ENCODE data around the gene PDE4B.

PDE4B gene

DNA sequence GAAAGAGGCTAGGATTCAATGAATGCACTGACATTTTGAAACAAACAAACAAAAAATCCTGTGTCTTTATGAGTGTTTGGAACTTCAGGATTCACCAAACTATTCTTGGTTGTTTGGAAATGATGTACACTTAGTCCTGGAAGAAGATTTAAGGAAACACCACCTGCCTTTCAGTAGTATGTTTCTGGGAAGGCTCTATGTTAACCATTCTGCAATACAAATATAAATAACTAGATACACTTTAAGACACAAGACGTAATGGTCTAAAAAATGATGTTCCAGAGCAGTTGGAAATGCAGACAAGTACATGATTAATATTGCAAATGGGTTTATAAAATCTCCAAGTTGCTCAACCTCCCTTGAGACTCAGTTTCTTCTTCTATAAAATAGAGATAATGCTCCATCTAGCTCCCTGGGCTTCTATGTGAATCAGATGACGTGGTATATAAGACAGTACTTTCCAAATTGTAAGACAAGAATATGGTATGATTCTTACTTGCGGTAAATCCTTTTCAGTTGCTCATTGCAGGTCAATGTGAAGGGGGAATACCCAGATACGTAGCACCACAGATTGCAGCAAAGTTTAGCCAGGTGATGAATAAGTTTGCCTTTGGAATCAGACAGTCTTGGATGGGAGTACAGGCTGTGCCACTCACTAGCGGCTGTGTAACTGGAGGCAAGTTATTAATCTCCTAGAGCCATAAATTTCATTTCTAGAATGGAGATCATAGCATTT, 516.5 kb downstream of the PDE4B start:
- TF ChIP-seq, protein P1, sequence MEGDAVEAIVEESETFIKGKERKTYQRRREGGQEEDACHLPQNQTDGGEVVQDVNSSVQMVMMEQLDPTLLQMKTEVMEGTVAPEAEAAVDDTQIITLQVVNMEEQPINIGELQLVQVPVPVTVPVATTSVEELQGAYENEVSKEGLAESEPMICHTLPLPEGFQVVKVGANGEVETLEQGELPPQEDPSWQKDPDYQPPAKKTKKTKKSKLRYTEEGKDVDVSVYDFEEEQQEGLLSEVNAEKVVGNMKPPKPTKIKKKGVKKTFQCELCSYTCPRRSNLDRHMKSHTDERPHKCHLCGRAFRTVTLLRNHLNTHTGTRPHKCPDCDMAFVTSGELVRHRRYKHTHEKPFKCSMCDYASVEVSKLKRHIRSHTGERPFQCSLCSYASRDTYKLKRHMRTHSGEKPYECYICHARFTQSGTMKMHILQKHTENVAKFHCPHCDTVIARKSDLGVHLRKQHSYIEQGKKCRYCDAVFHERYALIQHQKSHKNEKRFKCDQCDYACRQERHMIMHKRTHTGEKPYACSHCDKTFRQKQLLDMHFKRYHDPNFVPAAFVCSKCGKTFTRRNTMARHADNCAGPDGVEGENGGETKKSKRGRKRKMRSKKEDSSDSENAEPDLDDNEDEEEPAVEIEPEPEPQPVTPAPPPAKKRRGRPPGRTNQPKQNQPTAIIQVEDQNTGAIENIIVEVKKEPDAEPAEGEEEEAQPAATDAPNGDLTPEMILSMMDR (IDR thresholded peaks at IDR 0.05; ENCODE audit: borderline replicate concordance, insufficient read depth, low read depth, low read length): no peak
- no peak overlapping the region for H3K4me3 ChIP-seq (ENCODE audit: low read depth, low read length)

DNA sequence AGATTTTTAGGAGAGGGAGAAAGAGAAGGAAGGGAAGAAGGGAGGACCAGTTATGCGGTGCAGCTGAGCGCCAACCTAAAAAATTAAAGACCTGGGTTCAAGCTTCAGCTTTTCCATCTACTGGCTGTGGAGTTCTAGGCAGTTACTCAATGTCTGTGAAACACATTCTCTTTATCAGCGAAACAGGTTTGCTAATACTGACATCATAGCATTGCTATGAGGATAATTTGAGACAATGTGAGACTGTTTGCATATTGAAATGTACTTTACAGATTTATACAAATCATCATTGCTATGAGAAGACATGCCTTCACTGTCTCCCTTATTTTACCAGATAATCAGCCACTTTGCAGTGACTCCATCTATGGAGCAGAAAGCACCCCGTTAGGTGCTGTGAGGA, 518.4 kb downstream of the PDE4B start:
- no peak overlapping the region for H3K4me3 ChIP-seq (ENCODE audit: low read depth, low read length)
- TF ChIP-seq, protein P1 (IDR thresholded peaks at IDR 0.05; ENCODE audit: borderline replicate concordance, insufficient read depth, low read depth, low read length): no peak

DNA sequence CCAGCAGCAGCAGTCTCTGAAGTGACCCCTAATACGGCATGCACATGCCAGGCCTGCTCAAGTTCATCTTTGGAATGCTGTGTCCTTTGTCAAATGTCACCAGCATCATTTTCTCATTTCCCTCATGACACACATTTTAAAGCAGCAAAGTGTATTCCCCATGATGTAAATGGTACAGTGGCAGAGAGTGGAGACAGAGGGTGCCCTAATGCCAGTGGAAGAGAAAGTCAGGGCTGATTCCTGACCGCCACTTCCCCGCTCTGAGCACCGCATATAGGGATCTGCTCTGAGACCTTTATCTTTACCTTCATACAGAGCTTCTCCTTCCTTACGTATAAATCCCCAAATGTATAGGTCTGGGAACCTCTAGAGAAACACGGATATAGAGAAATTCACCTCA, 518.9 kb downstream of the PDE4B start:
- TF ChIP-seq, protein P1 (IDR thresholded peaks at IDR 0.05; ENCODE audit: borderline replicate concordance, insufficient read depth, low read depth, low read length): no peak

DNA sequence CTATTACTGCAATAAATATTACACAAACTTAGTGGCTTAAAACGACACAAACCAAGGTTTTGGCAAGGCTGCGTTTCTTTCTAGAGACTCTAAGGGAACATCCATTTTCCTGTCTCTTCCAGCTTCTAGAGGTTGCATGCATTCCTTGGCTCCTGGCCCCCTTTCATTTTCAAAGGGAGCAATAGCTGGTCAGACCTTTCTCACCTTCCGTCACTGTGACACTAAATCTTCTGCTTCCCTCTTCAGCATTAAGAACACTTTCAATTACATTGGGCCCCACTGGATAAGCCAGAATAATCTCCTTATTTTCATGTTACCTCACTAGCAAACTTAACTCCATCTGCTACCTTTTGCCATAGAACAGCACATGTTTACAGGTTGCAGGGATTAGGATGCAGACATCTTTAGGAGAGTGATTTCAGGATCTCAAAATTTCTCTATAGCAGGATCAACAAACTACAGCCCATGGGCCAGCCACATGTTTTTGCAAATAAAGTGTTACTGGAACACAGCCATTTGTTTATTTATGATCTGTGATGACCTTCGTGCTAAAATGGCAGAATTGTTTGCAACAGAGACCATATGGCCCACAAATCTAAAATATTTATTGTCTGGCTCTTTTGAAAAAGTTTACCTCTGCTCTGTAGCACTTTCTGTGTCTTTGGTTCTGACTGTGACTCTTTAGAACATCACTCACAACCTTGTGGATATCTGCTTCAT, 519.7 kb downstream of the PDE4B start:
- no peak overlapping the region for H3K4me3 ChIP-seq (ENCODE audit: low read depth, low read length)
- TF ChIP-seq, protein P1 (IDR thresholded peaks at IDR 0.05; ENCODE audit: borderline replicate concordance, insufficient read depth, low read depth, low read length): no peak

More for the DNA sequence above, 518.9 kb downstream of the PDE4B start:
- no peak overlapping the region for H3K4me3 ChIP-seq (ENCODE audit: low read depth, low read length)

DNA sequence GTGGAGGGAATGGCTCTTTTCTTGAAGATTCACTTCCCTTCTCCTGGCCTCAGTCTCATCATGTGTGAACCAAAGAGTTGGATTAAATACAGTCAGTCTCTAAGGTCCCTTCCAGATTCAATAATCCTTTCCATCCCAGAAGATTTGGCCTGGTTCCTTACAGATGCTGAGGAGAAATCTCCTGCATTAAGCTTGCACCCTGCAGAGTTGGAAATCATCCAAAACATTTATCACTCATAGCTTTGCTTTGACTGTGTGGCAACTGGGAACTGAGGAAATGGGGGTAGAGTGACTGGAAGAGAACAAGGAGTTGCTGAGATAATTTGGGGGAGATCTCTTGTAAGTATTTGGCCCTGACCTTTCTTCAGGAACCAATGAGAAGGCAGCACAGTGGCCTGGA, 520.7 kb downstream of the PDE4B start:
- no peak overlapping the region for H3K4me3 ChIP-seq (ENCODE audit: low read depth, low read length)
- TF ChIP-seq, protein P1 (IDR thresholded peaks at IDR 0.05; ENCODE audit: borderline replicate concordance, insufficient read depth, low read depth, low read length): no peak

DNA sequence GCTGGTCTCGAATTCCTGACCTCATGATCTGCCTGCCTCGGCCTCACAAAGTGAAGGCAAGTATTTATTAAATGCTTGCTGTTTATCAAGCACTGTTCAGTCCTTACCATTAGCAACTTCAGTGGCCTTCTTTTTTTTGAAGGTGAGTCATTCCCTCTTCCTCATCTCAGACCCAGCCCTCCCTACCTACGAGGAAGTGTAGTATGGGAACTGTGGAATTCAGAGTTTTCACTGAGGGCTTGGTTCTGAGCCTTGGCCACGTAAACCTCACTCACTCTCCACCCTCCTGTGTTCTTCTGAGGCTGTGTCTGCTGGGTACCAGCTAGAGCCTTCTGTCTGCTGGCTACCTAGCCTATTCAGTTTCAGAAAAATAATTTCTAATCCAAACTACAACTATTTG, 523.0 kb downstream of the PDE4B start:
- TF ChIP-seq, protein P1 (IDR thresholded peaks at IDR 0.05; ENCODE audit: borderline replicate concordance, insufficient read depth, low read depth, low read length): no peak

More for the DNA sequence above, 523.0 kb downstream of the PDE4B start:
- H3K4me3 ChIP-seq (ENCODE audit: low read depth, low read length): no peak overlapping the region

Data from GM12875 (cell line).